Stimulated activated CD8-positive, alpha-beta memory T cell treated with anti-CD3 and anti-CD28 coated beads, Interleukin-12 subunit alpha, Interleukin-12 subunit beta, amount 100 ng/mL, for 24 hours (primary cell): ENCODE measurements around the gene FLII.

Source experiments
- DNase-seq: peaks from one replicate; pipeline ENCODE4 v3.0.0-alpha.2; 2020; ENCODE audit errors: extremely low read depth

FLII gene

GRCh38 chr17:18260332-18261145 lies 2.0 kb upstream of the FLII start, which contains the start of gene MIEF2:
Gene MIEF2 (plus strand): TSS chr17:18260662. CDS start chr17:18262721, 2,059 bp downstream.
- peak; percentile 88 for DNase-seq

GRCh38 chr17:18259621-18260331 lies 1.2 kb upstream of the FLII start:
- no peak for DNase-seq

GRCh38 chr17:18257982-18258355 lies 569 bp downstream of the FLII start:
- no peak for DNase-seq

- DNase-seq = no peak
These were observed 1.1 kb downstream of the FLII start for GRCh38 chr17:18257268-18257981.

GRCh38 chr17:18256776-18257175 lies 1.8 kb downstream of the FLII start:
- DNase-seq = no peak

GRCh38 chr17:18256351-18256750 lies 2.2 kb downstream of the FLII start:
- no peak for DNase-seq

- no peak for DNase-seq
These were observed 3.5 kb downstream of the FLII start for GRCh38 chr17:18254888-18255649.

GRCh38 chr17:18253947-18254821 lies 4.4 kb downstream of the FLII start:
- DNase-seq = no peak

- no peak for DNase-seq
These were observed 5.2 kb downstream of the FLII start for GRCh38 chr17:18253187-18253884.

GRCh38 chr17:18252160-18252559 lies 6.4 kb downstream of the FLII start:
- DNase-seq = no peak

- no peak for DNase-seq
These were observed 7.3 kb downstream of the FLII start for GRCh38 chr17:18251204-18251603.

GRCh38 chr17:18250708-18251107 lies 7.8 kb downstream of the FLII start:
- DNase-seq = no peak

- no peak for DNase-seq
These were observed 8.3 kb downstream of the FLII start for GRCh38 chr17:18250259-18250658.

- no peak for DNase-seq
These were observed 9.7 kb downstream of the FLII start for GRCh38 chr17:18248811-18249210.

- DNase-seq = no peak
These were observed 10.2 kb downstream of the FLII start for GRCh38 chr17:18248300-18248731.

GRCh38 chr17:18247613-18248001 lies 10.9 kb downstream of the FLII start:
- no peak for DNase-seq

GRCh38 chr17:18246880-18247612 lies 11.5 kb downstream of the FLII start:
- no peak for DNase-seq

GRCh38 chr17:18246109-18246725 lies 12.3 kb downstream of the FLII start:
- DNase-seq = no peak
